Cardiac septum (tissue), 1 donor: Measurements from ENCODE around the gene VAPA. TPM values are rescaled to one million over a fixed set of nuclear protein-coding genes. Genes with fewer than 3 reads are reported as not detected.
A peak's percentile ranks its signal among the peaks of the same experiment; 100 is the strongest.

ENCODE experiments used
- DNase-seq: peaks from one replicate; pipeline ENCODE4 v3.0.0-alpha.2; 2020; ENCODE audit warnings: low spot score
- intact Hi-C: fragments of 100-400 bp; cut with DNase I; formaldehyde crosslinking; loops from one replicate; pipeline ENCODE4 v1.14.0; 2022
- long read RNA-seq: library from polyadenylated mRNA; unstranded; transcript quantifications from one replicate; pipeline ENCODE4 v2.0.0, GENCODE V29; 2021
- total RNA-seq: library from RNA; stranded (reverse); fragmentation: NEBNext Ultra II Directional; extraction: Animal tissue kit (Norgen Biotek cat#: 25700); gene quantifications from one replicate; pipeline ENCODE4 v1.2.1, GENCODE V29; 2021
- donor health status: DM: no; HTN: no; CAD: no.

Gene VAPA, protein sequence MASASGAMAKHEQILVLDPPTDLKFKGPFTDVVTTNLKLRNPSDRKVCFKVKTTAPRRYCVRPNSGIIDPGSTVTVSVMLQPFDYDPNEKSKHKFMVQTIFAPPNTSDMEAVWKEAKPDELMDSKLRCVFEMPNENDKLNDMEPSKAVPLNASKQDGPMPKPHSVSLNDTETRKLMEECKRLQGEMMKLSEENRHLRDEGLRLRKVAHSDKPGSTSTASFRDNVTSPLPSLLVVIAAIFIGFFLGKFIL
- 232 TPM for total RNA-seq
- long read RNA-seq, full-length matches to known transcripts, result 395 of 415 reads
- long read RNA-seq, partial matches to known transcripts, result 4 of 415 reads
- long read RNA-seq, other reads (novel, unspliced or antisense), result 16 of 415 reads

GRCh38 chr18:9913526-9914333 lies at the start of gene VAPA:
TSS of gene VAPA (plus strand) at chr18:9914016. CDS start at chr18:9914257, 241 bp downstream.
- intact Hi-C loops, result loop anchor here (2.0 to 10.0 kb wide), 3 partner anchors 36 to 299 kb away; partner anchors contain the start of genes PPP4R1 and RAB31
- DNase-seq, result peak; percentile 98

- no peak for DNase-seq
- intact Hi-C loops, result no loop called here
These were observed 47.9 kb upstream of the VAPA start for GRCh38 chr18:9865764-9866490.

GRCh38 chr18:9866627-9867026 lies 47.2 kb upstream of the VAPA start:
- intact Hi-C loops, result no loop called here
- no peak for DNase-seq

DNA sequence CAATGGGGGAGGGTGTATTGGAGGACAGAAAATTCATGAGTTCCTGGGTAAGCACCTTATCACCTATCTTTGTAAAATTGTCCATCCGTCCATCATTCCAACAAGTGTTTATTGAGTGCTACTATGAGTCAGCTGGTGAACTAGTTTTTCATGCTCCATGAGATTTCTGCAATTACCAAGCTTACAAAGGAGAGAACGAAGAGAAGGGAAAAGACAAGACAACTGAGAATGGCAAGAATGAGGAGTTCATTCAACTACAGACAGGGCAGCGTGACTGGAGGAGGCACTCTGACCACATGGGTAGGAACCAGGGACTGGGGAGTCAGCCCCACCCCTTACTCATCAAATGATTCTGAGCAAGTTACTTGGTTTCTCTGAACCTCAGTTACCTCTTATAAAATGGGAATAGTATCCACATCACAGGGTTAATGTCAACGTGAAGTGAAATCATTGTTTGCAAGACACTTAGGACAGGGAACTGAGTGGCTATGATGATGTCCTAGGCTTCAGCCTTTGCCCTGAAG lies 46.7 kb upstream of the VAPA start:
- no peak for DNase-seq
- intact Hi-C loops, result no loop called here

- intact Hi-C loops, result no loop called here
- DNase-seq, result no peak
These were observed 44.7 kb upstream of the VAPA start for GRCh38 chr18:9868857-9869714.

- no peak for DNase-seq
- intact Hi-C loops, result no loop called here
These were observed 43.9 kb upstream of the VAPA start for GRCh38 chr18:9869715-9870430.

GRCh38 chr18:9870431-9871008 lies 43.3 kb upstream of the VAPA start:
- intact Hi-C loops, result no loop called here
- no peak for DNase-seq

DNA sequence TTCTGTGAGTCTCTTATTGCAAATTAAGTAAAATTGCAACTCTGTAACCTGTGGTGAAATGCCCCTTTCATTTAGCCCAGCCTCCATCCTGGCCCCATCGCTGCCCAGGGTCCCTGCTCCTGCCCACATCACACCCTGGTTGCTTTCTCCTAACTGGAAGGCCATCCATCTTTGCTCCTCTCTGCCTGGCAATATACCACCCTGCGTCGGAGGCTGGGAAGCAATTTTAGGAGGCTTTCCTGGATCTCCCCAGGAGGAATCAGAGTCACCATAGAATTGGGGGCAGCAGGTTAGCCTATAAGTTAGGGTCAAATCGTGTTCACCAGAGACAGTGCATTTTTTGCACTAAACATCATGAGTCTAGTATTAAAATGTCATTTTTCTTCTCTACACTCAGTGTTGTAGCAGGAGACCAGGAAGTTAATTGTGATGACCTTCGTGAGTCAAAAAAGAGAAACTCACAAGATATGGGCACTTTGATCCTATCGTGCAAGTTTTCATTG lies 42.5 kb upstream of the VAPA start:
- intact Hi-C loops, result no loop called here

DNA sequence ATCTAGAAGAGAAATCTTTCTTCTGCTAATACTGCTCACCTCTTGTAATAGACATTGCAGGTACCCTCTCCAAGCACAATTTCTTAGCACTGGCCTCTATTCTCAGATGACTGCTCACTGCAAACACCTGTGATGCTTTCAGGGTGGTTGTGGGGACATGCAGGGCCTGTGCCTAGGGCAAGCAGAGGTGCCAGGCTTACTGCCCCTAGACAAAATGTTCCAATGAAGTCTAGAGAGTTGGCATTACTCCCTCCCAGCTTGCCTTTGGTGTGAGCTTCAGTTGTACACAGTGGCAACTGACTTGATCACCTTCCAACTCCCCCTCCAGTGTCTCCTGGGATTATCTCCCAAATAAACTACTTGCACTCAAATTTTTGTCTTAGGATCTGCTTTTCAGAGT lies 41.0 kb upstream of the VAPA start:
- intact Hi-C loops, result no loop called here
- no peak for DNase-seq

More for the DNA sequence above, 42.5 kb upstream of the VAPA start:
- DNase-seq, result no peak

DNA sequence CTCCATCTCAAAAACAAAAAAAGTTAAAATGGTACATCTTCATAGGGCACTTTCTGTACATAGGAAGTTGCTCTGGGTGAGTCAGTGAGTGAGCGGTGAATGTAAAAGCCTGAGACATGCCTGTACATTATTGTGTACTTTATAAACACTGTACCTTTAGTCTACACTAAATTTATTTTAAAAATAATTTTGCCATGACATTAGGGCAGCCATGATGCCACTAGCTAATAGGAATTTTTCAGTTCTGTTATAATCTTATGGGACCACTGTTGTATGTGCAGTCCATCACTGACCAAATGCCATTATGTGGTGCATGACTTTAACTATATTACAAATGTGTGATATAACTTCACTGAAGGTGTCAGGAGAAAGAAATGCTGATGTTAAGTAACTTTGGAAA lies 39.1 kb upstream of the VAPA start:
- intact Hi-C loops, result loop anchor here (5.0 kb wide), 1 partner anchor 38 kb away; the partner anchor contains the start of gene VAPA
- DNase-seq, result no peak

DNA sequence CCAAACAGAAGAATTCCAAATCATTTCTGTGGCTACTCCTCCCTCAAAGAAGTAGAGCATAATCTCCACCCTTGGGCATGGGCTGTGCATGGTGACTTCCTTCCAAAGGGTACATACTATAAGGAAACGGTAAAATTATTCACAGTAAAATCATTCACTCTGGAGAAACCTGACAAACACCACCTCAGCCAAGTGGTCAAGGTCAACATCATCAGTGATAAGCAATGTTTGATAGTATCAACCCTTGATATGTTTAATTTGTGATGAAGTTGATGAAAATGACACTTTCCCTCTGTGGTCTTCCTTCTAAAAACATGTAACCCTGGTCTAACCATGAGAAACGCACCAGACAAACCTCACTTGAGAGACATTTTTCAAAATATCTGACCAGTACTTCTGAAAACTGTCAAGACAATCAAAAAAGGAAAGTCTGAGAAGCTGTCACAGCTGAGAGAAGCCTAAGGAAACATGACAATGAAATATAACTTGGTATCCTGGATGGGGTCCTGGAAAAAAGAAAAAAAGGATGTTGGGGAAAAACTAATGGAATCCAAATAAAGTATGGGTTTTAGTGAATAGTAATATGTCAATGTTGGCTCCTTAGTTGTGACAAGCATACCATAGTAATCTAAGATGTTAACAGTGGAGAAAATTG lies 37.5 kb upstream of the VAPA start:
- DNase-seq, result no peak
- intact Hi-C loops, result loop anchor here (5.0 kb wide), 1 partner anchor 36 kb away; the partner anchor contains the start of gene VAPA

GRCh38 chr18:9876867-9877654 lies 36.8 kb upstream of the VAPA start:
- no peak for DNase-seq

DNA sequence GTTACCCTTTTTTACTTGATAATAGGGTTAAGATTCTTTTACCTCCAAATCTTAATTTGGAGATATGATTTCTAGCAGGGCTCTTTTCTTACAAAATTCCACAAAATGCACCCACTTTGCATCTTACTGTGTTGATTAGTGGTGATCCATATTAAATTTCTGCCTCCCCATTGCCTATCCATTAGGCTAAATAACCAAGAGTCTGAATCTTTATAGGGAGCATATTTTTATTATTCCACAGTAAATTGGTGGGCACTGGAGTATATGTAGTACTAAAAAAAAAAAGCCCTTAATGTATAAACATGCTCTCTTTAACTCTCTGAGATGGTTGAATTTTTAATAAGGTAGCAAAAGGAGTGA lies 36.2 kb upstream of the VAPA start:
- intact Hi-C loops, result loop anchor here (5.0 kb wide), 1 partner anchor 35 kb away; the partner anchor contains the start of gene VAPA
- DNase-seq, result no peak

More at GRCh38 chr18:9876867-9877654, 36.8 kb upstream of the VAPA start:
- intact Hi-C loops, result loop anchor here (5.0 kb wide), 1 partner anchor 35 kb away; the partner anchor contains the start of gene VAPA

GRCh38 chr18:9878095-9878494 lies 35.7 kb upstream of the VAPA start:
- DNase-seq, result no peak
- intact Hi-C loops, result loop anchor here (5.0 kb wide), 1 partner anchor 34 kb away; the partner anchor contains the start of gene VAPA

DNA sequence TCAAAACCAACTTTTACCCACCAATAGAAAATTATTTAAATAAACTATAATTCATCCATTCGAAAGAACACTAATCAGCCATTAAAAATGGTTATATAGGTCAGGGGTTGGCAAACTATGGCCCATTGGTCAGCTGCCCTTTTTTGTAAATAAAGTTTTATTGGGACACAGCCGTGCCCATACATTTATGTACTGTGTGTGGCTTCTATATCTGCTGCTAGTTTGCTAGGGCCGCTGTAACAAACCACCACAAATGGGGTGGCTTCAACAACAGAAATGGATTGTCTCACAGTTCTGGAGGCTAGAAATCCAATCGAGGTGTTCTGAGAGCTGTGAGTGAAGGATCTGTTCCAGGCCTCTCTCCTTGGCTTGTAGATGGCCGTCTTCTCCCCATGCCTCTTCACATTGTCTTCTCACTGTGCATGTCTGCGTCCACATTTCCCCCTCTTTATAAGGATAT lies 35.0 kb upstream of the VAPA start:
- intact Hi-C loops, result loop anchor here (5.0 kb wide), 1 partner anchor 33 kb away; the partner anchor contains the start of gene VAPA
- no peak for DNase-seq

GRCh38 chr18:9884090-9884489 lies 29.7 kb upstream of the VAPA start:
- DNase-seq, result no peak
- intact Hi-C loops, result no loop called here
